Neuronal stem cell (in vitro differentiated cells): ENCODE measurements around the gene OTULINL.

Source experiments
- DNase-seq: peaks from one replicate; pipeline ENCODE4 v3.0.0-alpha.2; 2013; ENCODE audit warnings: low spot score
- H2AFZ ChIP-seq: one replicate; pipeline ENCODE4 v1.6.1; 2013; ENCODE audit warnings: mild to moderate bottlenecking, low read length, inconsistent platforms
- H2AK5ac ChIP-seq: 2 replicates; pipeline ENCODE4 v1.6.1; 2013; ENCODE audit warnings: low read depth, mild to moderate bottlenecking, inconsistent platforms, low read length, moderate library complexity, mixed read lengths
- H2BK120ac ChIP-seq: 2 replicates; pipeline ENCODE4 v1.6.1; 2013; ENCODE audit warnings: low read depth, mild to moderate bottlenecking, inconsistent platforms, low read length, moderate library complexity, mixed read lengths
- H2BK12ac ChIP-seq: one replicate; pipeline ENCODE4 v1.6.1; 2013; ENCODE audit warnings: low read length, inconsistent platforms
- H2BK15ac ChIP-seq: 2 replicates; pipeline ENCODE4 v1.6.1; 2013; ENCODE audit warnings: mild to moderate bottlenecking, low read length, inconsistent platforms, mixed read lengths
- H2BK5ac ChIP-seq: one replicate; pipeline ENCODE4 v1.6.1; 2013; ENCODE audit warnings: inconsistent platforms, mild to moderate bottlenecking, low read length, moderate library complexity
- H3K14ac ChIP-seq: one replicate; pipeline ENCODE4 v1.6.1; 2013; ENCODE audit warnings: low read length, inconsistent platforms
- H3K18ac ChIP-seq: 2 replicates; pipeline ENCODE4 v1.6.1; 2013; ENCODE audit warnings: low read length, inconsistent platforms
- H3K23ac ChIP-seq: 2 replicates; pipeline ENCODE4 v1.6.1; 2013; ENCODE audit warnings: low read depth, mild to moderate bottlenecking, mixed read lengths, low read length, inconsistent platforms; ENCODE audit not compliant: poor library complexity
- H3K27ac ChIP-seq: replicated peaks from 3 replicates; pipeline ENCODE4 v1.5.1; 2013; ENCODE audit warnings: low read length, inconsistent platforms
- H3K27me3 ChIP-seq, 3 experiments: 2 replicates each; pipeline ENCODE4 v1.6.1; 2013; ENCODE audit warnings: low read length in 3 of 3, mild to moderate bottlenecking in 2 of 3, inconsistent platforms in 1 of 3, low read depth in 1 of 3, mixed read lengths in 1 of 3, moderate library complexity in 1 of 3; ENCODE audit not compliant: control insufficient read depth in 3 of 3, insufficient read depth in 3 of 3
- H3K36me3 ChIP-seq, 2 donors: replicated peaks in 1 of 2; 2 replicates each; pipeline ENCODE4 v1.6.1; 2013; ENCODE audit warnings: low read length in 2 of 2; ENCODE audit not compliant: control insufficient read depth in 2 of 2, insufficient read depth in 2 of 2
- H3K4ac ChIP-seq: 2 replicates; pipeline ENCODE4 v1.6.1; 2013; ENCODE audit warnings: inconsistent platforms, mild to moderate bottlenecking, low read length, moderate library complexity
- H3K4me1 ChIP-seq, 2 donors: 1 replicate in 1 of 2; 2 replicates in 1 of 2; pipeline ENCODE4 v1.6.1; 2013; ENCODE audit warnings: low read length in 2 of 2, low read depth in 1 of 2; ENCODE audit not compliant: control insufficient read depth in 2 of 2, insufficient read depth in 1 of 2
- H3K4me2 ChIP-seq: one replicate; pipeline ENCODE4 v1.6.1; 2013; ENCODE audit warnings: mild to moderate bottlenecking, low read length, inconsistent platforms; ENCODE audit not compliant: insufficient read depth, poor library complexity, severe bottlenecking
- H3K4me3 ChIP-seq, 2 donors: 2 replicates each; pipeline ENCODE4 v1.5.1; 2013; ENCODE audit warnings: low read length in 2 of 2, mild to moderate bottlenecking in 2 of 2, inconsistent platforms in 1 of 2, moderate library complexity in 1 of 2
- H3K79me1 ChIP-seq: one replicate; pipeline ENCODE4 v1.6.1; 2013; ENCODE audit warnings: low read depth, mild to moderate bottlenecking, inconsistent platforms, low read length, moderate library complexity
- H3K9ac ChIP-seq: one replicate; pipeline ENCODE4 v1.6.1; 2013; ENCODE audit warnings: mild to moderate bottlenecking, low read depth, low read length, inconsistent platforms; ENCODE audit not compliant: poor library complexity
- H3K9me3 ChIP-seq, 2 donors: replicated peaks in 1 of 2; 2 replicates each; pipeline versions ENCODE3 to v1.6.1; 2013; ENCODE audit warnings: low read length in 2 of 2, mild to moderate bottlenecking in 2 of 2, inconsistent platforms in 1 of 2, low read depth in 1 of 2, mixed read lengths in 1 of 2, moderate library complexity in 1 of 2; ENCODE audit not compliant: control insufficient read depth in 2 of 2, insufficient read depth in 1 of 2
- H4K8ac ChIP-seq: one replicate; pipeline ENCODE4 v1.6.1; 2013; ENCODE audit warnings: low read depth, mild to moderate bottlenecking, inconsistent platforms, low read length, moderate library complexity
- H4K91ac ChIP-seq: one replicate; pipeline ENCODE4 v1.6.1; 2013; ENCODE audit warnings: low read length, low read depth, mild to moderate bottlenecking, inconsistent platforms; ENCODE audit not compliant: poor library complexity
- WGBS, 2 donors: extraction: QIAGEN DNeasy Blood & Tissue Kit; methylation state at CpG; one replicate each; pipeline ENCODE4 v1.1.7; 2013; ENCODE audit warnings: missing lambda C conversion rate in 2 of 2, mixed read lengths in 1 of 2; ENCODE audit not compliant: insufficient read length in 2 of 2, insufficient replicate concordance in 1 of 2; ENCODE audit errors: extremely low coverage in 2 of 2; 5-methylcytosine and 5-hydroxymethylcytosine counted together

Gene OTULINL

DNA sequence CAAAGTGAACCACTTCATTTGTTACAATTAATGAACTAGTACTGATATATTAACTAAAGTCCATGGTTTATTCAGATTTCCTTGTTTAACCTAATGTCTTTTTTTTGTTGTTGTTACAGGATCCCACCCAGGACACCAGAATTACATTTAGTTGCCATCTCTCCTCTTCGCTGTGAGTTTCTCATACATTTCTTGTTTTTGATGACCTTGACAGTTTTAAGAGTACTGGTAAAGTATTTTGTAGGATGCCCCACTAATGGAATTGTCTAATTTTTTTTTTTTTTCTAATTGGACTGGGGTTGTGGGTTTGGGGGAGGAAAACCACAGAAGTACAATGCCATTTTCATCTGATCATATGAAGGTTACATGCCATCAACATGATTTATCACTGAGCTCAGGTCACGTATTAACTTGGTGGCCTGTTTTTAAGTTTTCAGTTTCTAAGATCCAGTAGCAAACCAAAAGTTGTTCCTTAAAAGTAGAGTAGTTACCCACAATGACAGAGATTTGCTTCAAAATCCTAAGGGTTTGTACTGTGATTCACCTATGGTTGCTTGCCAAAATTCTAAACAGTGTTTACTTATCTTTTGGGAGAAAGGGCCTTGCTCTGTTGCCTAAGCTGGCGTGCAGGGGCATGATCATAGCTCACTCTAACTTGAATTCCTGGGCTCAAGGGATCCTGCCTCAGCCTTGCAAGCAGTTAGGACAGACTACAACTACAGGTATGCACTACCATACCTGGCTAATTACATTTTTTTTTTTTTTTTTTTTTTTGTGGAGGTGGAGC, 78.4 kb downstream of the OTULINL start:
- H3K4ac ChIP-seq: no peak overlapping the region
- H3K9me3 ChIP-seq: no peaks in the 10 kb centered on the region
- H2AFZ ChIP-seq: no peak overlapping the region
- no peak overlapping the region for H3K23ac ChIP-seq
- H2BK120ac ChIP-seq: no peak overlapping the region
- no peak overlapping the region for H4K91ac ChIP-seq
- no peak overlapping the region for H3K9ac ChIP-seq
- no peak overlapping the region for H3K27ac ChIP-seq
- no peaks in the 10 kb centered on the region for H3K27me3 ChIP-seq
- no peak overlapping the region for H4K8ac ChIP-seq
- peaks cover 0 to 3% of the 10 kb centered on the region in 2 donors for H3K4me1 ChIP-seq
- no peak for DNase-seq
- H3K18ac ChIP-seq: no peak overlapping the region
- H2BK5ac ChIP-seq: no peak overlapping the region
- no peak overlapping the region for H3K14ac ChIP-seq
- peaks cover 0 to 10% of the 10 kb centered on the region in 2 donors for H3K36me3 ChIP-seq
- H3K4me3 ChIP-seq: no peak overlapping the region
- no peak overlapping the region for H2BK12ac ChIP-seq
- H2BK15ac ChIP-seq: no peak overlapping the region
- WGBS, 2 donors: no CpG with 5 or more reads among the region's 3 CpGs
- no peak overlapping the region for H2AK5ac ChIP-seq
- H3K79me1 ChIP-seq: no peaks in the 10 kb centered on the region
- H3K4me2 ChIP-seq: no peak overlapping the region

DNA sequence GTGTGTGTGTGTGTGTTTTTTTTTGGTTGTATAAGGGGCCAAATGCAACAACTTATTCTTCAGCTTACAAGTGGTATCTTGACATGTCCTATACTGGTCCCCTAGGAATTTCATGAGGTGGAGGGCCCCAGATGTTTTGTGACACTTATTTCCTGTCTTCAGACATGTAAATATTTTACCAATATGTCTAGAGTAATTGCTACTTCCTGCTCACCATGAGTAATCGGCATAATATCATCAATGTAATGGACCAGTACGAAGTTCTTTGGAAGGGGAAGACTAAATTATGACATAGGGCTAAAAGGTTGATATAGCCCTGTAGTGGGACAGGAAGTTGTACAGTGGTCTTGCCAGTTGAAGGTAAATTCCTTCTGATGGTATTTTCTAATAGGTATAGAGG, 79.2 kb downstream of the OTULINL start:
- H3K27me3 ChIP-seq: no peaks in the 10 kb centered on the region
- peaks cover 0 to 10% of the 10 kb centered on the region in 2 donors for H3K36me3 ChIP-seq
- DNase-seq: no peak
- H3K27ac ChIP-seq: no peak overlapping the region
- WGBS, 2 donors: no CpG with 5 or more reads among the region's 2 CpGs
- H2BK5ac ChIP-seq: no peak overlapping the region
- no peak overlapping the region for H3K4ac ChIP-seq
- no peak overlapping the region for H2BK15ac ChIP-seq
- no peak overlapping the region for H2BK12ac ChIP-seq
- no peak overlapping the region for H3K9ac ChIP-seq
- H3K4me2 ChIP-seq: no peak overlapping the region
- H3K79me1 ChIP-seq: peaks cover 2% of the 10 kb centered on the region
- no peak overlapping the region for H4K8ac ChIP-seq
- no peak overlapping the region for H3K18ac ChIP-seq
- no peak overlapping the region for H2AK5ac ChIP-seq
- H3K4me3 ChIP-seq: no peak overlapping the region
- no peak overlapping the region for H3K14ac ChIP-seq
- no peaks in the 10 kb centered on the region for H3K9me3 ChIP-seq
- no peak overlapping the region for H3K23ac ChIP-seq
- H3K4me1 ChIP-seq: peaks cover under 1 to 3% of the 10 kb centered on the region in 2 donors
- H2AFZ ChIP-seq: no peak overlapping the region
- no peak overlapping the region for H2BK120ac ChIP-seq
- H4K91ac ChIP-seq: no peak overlapping the region
